ENCODE results near the gene OARD1. TPM values are rescaled to one million over a fixed set of nuclear protein-coding genes. Genes with fewer than 3 reads are reported as not detected.

The OARD1 gene
- total and polyA plus RNA-seq, 3 donors from 2014 or later: 47.6 to 90.8 (median 55.8) TPM

DNA sequence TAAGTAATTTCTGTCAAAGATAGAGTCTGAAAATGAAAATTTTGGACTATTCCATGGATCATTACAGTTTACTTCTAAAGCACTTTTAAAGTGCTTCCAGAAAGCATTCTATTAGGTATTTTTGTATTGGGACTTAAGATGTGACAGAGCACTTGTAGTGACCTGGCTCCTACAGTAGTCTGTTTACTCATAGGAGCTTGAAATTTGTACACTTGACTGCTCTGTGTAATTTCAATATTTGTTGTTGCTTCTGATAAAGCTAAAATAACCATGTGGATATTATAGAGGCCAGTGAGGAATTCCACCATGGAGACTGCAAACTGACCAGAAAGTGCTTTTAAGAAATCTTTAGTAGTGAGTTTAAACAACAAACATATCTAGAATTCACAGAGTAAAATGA is 10.9 kb upstream of the OARD1 start:
- Histone ChIP-seq H3K9me3 (no peaks in the 10 kb centered on the region), H3K4me1 (no peaks in the 10 kb centered on the region), H3K27ac (no peak overlapping the region), H3K36me3 (ENCODE audit: low read depth, missing control alignments) (no peaks in the 10 kb centered on the region), H3K4me3 (no peak overlapping the region), H3K27me3 (no peaks in the 10 kb centered on the region)
- TF ChIP-seq, protein P1, sequence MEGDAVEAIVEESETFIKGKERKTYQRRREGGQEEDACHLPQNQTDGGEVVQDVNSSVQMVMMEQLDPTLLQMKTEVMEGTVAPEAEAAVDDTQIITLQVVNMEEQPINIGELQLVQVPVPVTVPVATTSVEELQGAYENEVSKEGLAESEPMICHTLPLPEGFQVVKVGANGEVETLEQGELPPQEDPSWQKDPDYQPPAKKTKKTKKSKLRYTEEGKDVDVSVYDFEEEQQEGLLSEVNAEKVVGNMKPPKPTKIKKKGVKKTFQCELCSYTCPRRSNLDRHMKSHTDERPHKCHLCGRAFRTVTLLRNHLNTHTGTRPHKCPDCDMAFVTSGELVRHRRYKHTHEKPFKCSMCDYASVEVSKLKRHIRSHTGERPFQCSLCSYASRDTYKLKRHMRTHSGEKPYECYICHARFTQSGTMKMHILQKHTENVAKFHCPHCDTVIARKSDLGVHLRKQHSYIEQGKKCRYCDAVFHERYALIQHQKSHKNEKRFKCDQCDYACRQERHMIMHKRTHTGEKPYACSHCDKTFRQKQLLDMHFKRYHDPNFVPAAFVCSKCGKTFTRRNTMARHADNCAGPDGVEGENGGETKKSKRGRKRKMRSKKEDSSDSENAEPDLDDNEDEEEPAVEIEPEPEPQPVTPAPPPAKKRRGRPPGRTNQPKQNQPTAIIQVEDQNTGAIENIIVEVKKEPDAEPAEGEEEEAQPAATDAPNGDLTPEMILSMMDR (IDR thresholded peaks at IDR 0.05): no peak
- DNase-seq: no peak
- intact Hi-C loops (cut with DNase I; ENCODE audit: low total_unique reads): no loop called here

DNA sequence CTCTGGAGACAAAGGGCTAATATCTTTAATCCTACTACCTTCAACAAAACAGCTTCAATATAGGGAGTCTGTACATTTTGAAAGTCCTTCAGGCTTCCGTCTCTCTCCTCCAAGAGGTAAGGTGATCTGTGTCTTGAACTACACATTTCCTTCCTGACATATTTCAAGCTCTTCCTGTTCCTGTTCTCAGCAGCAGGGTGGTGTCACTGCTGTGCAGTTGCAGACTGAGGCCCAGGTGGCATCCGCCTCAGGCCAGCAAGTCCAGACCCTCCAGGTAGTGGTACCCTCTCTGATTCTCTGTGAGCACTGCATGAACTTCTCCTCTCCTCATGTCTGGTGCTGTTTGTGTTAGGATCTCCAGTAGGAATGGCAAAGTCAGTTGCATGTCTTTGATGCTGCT is 8.5 kb upstream of the OARD1 start:
- 92 to 97% methylated on average over 2 of the region's 2 CpGs for WGBS, 2 donors
- no peaks in the 10 kb centered on the region for H3K36me3 ChIP-seq (ENCODE audit: low read depth, missing control alignments)
- no peak overlapping the region for H3K27ac ChIP-seq
- TF ChIP-seq, protein P1 (IDR thresholded peaks at IDR 0.05): no peak
- TF ChIP-seq POLR2A (IDR thresholded peaks at IDR 0.05): no peak
- H3K4me1 ChIP-seq: no peaks in the 10 kb centered on the region
- no peak for DNase-seq
- H3K27me3 ChIP-seq: no peaks in the 10 kb centered on the region
- intact Hi-C loops (cut with DNase I; ENCODE audit: low total_unique reads): no loop called here
- H3K4me3 ChIP-seq: no peak overlapping the region
- no peaks in the 10 kb centered on the region for H3K9me3 ChIP-seq

DNA sequence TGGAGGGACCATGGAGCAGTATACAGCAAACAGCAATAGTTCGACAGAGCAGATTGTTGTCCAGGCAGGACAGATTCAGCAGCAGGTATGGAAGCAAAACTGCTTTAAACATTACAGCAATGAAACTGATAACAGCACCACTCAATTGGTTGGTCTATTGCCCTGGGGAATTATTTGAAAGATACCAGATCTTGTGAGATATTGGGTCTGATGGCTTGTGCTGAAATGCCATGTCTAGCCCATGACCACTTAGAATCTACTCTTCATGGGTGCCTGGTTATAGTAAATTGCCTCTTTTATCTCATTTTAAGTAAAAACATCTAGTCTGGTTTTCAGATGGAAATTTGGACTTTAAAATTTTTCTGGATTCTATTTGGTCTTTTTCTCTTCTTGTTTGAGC is 6.9 kb upstream of the OARD1 start:
- no peak overlapping the region for H3K27ac ChIP-seq
- no peak for DNase-seq
- TF ChIP-seq, protein P1 (IDR thresholded peaks at IDR 0.05): no peak
- no peak for TF ChIP-seq POLR2A (IDR thresholded peaks at IDR 0.05)
- peaks cover 8% of the 10 kb centered on the region for H3K4me1 ChIP-seq
- no peaks in the 10 kb centered on the region for H3K36me3 ChIP-seq (ENCODE audit: low read depth, missing control alignments)
- 96 to 100% methylated on average over 1 of the region's 1 CpG for WGBS, 2 donors
- intact Hi-C loops (cut with DNase I; ENCODE audit: low total_unique reads): no loop called here
- no peaks in the 10 kb centered on the region for H3K9me3 ChIP-seq
- H3K27me3 ChIP-seq: no peaks in the 10 kb centered on the region
- H3K4me3 ChIP-seq: no peak overlapping the region

DNA sequence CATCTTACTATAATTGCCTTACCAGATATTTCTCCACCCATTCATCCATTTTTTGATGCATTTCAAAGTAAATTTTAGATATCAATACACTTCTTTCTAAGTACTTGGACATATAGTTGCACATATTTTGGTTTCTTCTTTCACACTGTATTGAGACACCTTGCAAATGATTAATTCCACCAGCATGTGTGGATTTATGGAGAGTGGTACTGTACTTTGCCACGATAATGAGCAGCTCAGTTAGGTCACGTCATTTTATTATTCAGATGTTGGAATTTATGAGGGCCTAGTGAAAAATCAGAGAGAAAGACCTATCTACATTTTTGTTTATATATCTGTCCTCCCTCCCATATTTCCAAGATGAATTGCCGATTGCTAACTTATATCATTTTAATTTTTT is 5.9 kb upstream of the OARD1 start:
- Histone ChIP-seq H3K4me1 (peaks cover 9% of the 10 kb centered on the region), H3K27ac (no peak overlapping the region), H3K4me3 (no peak overlapping the region), H3K27me3 (no peaks in the 10 kb centered on the region), H3K36me3 (ENCODE audit: low read depth, missing control alignments) (no peaks in the 10 kb centered on the region), H3K9me3 (no peaks in the 10 kb centered on the region)
- WGBS, 2 donors: 82 to 87% methylated on average over 3 of the region's 3 CpGs
- TF ChIP-seq, protein P1 (IDR thresholded peaks at IDR 0.05): no peak
- TF ChIP-seq POLR2A (IDR thresholded peaks at IDR 0.05): no peak
- no peak for DNase-seq
- intact Hi-C loops (cut with DNase I; ENCODE audit: low total_unique reads): no loop called here

DNA sequence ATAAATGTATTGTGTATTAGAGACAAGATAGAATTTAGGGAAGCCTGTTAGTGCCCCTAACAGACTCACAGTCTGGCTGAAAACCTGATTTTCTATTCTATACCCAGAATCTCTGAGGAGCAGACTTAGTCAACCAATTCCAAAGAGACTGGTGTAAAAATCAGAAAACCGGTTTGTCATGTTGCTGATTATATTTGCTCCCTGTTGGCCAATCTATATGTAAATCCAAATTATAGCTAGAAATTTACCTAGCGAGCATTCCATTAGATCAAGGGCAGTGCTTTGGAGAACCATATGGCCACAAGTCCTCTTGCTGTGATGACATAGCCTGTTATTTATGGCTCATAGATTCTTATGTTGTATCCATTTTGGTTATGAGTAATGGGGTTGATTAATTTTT is 5.4 kb upstream of the OARD1 start:
- whole genome bisulfite sequencing, 2 donors: 95 to 97% methylated on average over 2 of the region's 2 CpGs
- Histone ChIP-seq H3K27me3 (no peaks in the 10 kb centered on the region), H3K36me3 (ENCODE audit: low read depth, missing control alignments) (no peaks in the 10 kb centered on the region), H3K27ac (no peak overlapping the region), H3K4me1 (peaks cover 9% of the 10 kb centered on the region), H3K4me3 (no peak overlapping the region), H3K9me3 (no peaks in the 10 kb centered on the region)
- TF ChIP-seq, protein P1 (IDR thresholded peaks at IDR 0.05): no peak
- no peak for TF ChIP-seq POLR2A (IDR thresholded peaks at IDR 0.05)
- intact Hi-C loops (cut with DNase I; ENCODE audit: low total_unique reads): no loop called here
- no peak for DNase-seq
